ENCODE data around the gene CDK5RAP2.
A peak's percentile ranks its signal among the peaks of the same experiment; 100 is the strongest.

CDK5RAP2 gene

GRCh38 chr9:120579139-120580050 lies 572 bp downstream of the CDK5RAP2 start:
- POLR2A ChIA-PET, result interaction anchor here (0.6 to 1.0 kb wide), 4 partner anchors 156 to 257 kb away, joined by 3 to 6 read pairs (median 4); partner anchors contain the start of gene FBXW2
- peak overlapping the region; percentile 67 for H3K27ac ChIP-seq (ENCODE audit: extremely low read depth, low read depth, low read length)
- no peaks in the 10 kb centered on the region; a peak in 1 of 3 replicates for H3K36me3 ChIP-seq (ENCODE audit: control insufficient read depth in 2 of 2, insufficient read depth in 1 of 2, low read length in 2 of 2)
- no peaks in the 10 kb centered on the region for H3K9me3 ChIP-seq (ENCODE audit: control insufficient read depth, insufficient read depth, low read depth, low read length)
- H3K4me1 ChIP-seq (ENCODE audit: control insufficient read depth, insufficient read depth, low read length), result peaks cover 7% of the 10 kb centered on the region
- peak overlapping the region; percentile 86 for H3K4me3 ChIP-seq (ENCODE audit: low read depth, low read length)
- CTCF ChIA-PET, result interaction anchor here (0.6 kb wide), 1 partner anchor 33 kb away, joined by 5 read pairs; no protein-coding TSS in a partner anchor
- TF ChIP-seq, protein P1, sequence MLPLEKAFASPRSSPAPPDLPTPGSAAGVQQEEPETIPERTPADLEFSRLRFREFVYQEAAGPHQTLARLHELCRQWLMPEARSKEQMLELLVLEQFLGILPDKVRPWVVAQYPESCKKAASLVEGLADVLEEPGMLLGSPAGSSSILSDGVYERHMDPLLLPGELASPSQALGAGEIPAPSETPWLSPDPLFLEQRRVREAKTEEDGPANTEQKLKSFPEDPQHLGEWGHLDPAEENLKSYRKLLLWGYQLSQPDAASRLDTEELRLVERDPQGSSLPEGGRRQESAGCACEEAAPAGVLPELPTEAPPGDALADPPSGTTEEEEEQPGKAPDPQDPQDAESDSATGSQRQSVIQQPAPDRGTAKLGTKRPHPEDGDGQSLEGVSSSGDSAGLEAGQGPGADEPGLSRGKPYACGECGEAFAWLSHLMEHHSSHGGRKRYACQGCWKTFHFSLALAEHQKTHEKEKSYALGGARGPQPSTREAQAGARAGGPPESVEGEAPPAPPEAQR (tag by site-specific recombination; IDR thresholded peaks at IDR 0.05), result no peak
- TF ChIP-seq ZNF214 (tag by site-specific recombination; IDR thresholded peaks at IDR 0.05; ENCODE audit: borderline replicate concordance) (no peak), ZNF155 (tag by site-specific recombination; IDR thresholded peaks at IDR 0.05) (no peak), ZNF433 (tag by site-specific recombination; IDR thresholded peaks at IDR 0.05; ENCODE audit: low read depth) (no peak), ZNF48 (tag by site-specific recombination; IDR thresholded peaks at IDR 0.05) (no peak), ZNF112 (tag by site-specific recombination; IDR thresholded peaks at IDR 0.05) (no peak), ZNF169 (tag by site-specific recombination; IDR thresholded peaks at IDR 0.05) (no peak), PRDM2 (tag by site-specific recombination; IDR thresholded peaks at IDR 0.05; ENCODE audit: borderline replicate concordance) (no peak), KLF8 (tag by site-specific recombination; IDR thresholded peaks at IDR 0.05) (no peak), ZNF548 (tag by site-specific recombination; IDR thresholded peaks at IDR 0.05) (no peak), ZBTB20 (tag by site-specific recombination; IDR thresholded peaks at IDR 0.05) (peak; percentile 67; the same call in 1 of the 2 replicates), ZFP37 (tag by site-specific recombination; IDR thresholded peaks at IDR 0.05) (no peak), ZNF561 (tag by site-specific recombination; IDR thresholded peaks at IDR 0.05; ENCODE audit: borderline replicate concordance) (no peak)
- TF ChIP-seq, protein P2, sequence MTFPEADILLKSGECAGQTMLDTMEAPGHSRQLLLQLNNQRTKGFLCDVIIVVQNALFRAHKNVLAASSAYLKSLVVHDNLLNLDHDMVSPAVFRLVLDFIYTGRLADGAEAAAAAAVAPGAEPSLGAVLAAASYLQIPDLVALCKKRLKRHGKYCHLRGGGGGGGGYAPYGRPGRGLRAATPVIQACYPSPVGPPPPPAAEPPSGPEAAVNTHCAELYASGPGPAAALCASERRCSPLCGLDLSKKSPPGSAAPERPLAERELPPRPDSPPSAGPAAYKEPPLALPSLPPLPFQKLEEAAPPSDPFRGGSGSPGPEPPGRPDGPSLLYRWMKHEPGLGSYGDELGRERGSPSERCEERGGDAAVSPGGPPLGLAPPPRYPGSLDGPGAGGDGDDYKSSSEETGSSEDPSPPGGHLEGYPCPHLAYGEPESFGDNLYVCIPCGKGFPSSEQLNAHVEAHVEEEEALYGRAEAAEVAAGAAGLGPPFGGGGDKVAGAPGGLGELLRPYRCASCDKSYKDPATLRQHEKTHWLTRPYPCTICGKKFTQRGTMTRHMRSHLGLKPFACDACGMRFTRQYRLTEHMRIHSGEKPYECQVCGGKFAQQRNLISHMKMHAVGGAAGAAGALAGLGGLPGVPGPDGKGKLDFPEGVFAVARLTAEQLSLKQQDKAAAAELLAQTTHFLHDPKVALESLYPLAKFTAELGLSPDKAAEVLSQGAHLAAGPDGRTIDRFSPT (tag by site-specific recombination; IDR thresholded peaks at IDR 0.05), result no peak
- TF ChIP-seq, protein P3, sequence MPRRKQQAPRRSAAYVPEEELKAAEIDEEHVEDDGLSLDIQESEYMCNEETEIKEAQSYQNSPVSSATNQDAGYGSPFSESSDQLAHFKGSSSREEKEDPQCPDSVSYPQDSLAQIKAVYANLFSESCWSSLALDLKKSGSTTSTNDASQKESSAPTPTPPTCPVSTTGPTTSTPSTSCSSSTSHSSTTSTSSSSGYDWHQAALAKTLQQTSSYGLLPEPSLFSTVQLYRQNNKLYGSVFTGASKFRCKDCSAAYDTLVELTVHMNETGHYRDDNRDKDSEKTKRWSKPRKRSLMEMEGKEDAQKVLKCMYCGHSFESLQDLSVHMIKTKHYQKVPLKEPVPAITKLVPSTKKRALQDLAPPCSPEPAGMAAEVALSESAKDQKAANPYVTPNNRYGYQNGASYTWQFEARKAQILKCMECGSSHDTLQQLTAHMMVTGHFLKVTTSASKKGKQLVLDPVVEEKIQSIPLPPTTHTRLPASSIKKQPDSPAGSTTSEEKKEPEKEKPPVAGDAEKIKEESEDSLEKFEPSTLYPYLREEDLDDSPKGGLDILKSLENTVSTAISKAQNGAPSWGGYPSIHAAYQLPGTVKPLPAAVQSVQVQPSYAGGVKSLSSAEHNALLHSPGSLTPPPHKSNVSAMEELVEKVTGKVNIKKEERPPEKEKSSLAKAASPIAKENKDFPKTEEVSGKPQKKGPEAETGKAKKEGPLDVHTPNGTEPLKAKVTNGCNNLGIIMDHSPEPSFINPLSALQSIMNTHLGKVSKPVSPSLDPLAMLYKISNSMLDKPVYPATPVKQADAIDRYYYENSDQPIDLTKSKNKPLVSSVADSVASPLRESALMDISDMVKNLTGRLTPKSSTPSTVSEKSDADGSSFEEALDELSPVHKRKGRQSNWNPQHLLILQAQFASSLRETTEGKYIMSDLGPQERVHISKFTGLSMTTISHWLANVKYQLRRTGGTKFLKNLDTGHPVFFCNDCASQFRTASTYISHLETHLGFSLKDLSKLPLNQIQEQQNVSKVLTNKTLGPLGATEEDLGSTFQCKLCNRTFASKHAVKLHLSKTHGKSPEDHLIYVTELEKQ (tag by site-specific recombination; IDR thresholded peaks at IDR 0.05; ENCODE audit: borderline replicate concordance), result no peak
- TF ChIP-seq, protein P4, sequence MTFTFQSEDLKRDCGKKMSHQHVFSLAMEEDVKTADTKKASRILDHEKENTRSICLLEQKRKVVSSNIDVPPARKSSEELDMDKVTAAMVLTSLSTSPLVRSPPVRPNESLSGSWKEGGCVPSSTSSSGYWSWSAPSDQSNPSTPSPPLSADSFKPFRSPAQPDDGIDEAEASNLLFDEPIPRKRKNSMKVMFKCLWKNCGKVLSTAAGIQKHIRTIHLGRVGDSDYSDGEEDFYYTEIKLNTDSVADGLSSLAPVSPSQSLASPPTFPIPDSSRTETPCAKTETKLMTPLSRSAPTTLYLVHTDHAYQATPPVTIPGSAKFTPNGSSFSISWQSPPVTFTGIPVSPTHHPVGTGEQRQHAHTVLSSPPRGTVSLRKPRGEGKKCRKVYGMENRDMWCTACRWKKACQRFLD (tag by site-specific recombination; IDR thresholded peaks at IDR 0.05), result no peak
- TF ChIP-seq, protein P5, sequence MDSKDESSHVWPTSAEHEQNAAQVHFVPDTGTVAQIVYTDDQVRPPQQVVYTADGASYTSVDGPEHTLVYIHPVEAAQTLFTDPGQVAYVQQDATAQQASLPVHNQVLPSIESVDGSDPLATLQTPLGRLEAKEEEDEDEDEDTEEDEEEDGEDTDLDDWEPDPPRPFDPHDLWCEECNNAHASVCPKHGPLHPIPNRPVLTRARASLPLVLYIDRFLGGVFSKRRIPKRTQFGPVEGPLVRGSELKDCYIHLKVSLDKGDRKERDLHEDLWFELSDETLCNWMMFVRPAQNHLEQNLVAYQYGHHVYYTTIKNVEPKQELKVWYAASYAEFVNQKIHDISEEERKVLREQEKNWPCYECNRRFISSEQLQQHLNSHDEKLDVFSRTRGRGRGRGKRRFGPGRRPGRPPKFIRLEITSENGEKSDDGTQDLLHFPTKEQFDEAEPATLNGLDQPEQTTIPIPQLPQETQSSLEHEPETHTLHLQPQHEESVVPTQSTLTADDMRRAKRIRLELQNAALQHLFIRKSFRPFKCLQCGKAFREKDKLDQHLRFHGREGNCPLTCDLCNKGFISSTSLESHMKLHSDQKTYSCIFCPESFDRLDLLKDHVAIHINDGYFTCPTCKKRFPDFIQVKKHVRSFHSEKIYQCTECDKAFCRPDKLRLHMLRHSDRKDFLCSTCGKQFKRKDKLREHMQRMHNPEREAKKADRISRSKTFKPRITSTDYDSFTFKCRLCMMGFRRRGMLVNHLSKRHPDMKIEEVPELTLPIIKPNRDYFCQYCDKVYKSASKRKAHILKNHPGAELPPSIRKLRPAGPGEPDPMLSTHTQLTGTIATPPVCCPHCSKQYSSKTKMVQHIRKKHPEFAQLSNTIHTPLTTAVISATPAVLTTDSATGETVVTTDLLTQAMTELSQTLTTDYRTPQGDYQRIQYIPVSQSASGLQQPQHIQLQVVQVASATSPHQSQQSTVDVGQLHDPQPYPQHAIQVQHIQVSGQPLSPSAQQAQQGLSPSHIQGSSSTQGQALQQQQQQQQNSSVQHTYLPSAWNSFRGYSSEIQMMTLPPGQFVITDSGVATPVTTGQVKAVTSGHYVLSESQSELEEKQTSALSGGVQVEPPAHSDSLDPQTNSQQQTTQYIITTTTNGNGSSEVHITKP (tag by site-specific recombination; IDR thresholded peaks at IDR 0.05), result peak; percentile 39; the same call in 1 of the 2 replicates
